Left forelimb (tissue), 1 donor: ENCODE results near the gene ARFGAP1.
"Not testable (repeated sequence)": the region's sequence is repeated elsewhere in the genome, so short reads cannot be mapped to it uniquely, and the experiment has no call there.

Experiments used
- DNase-seq: peaks from one replicate; pipeline ENCODE4 v3.0.0-alpha.2; 2018; ENCODE audit warnings: low spot score

Gene ARFGAP1

GRCh38 chr20:63335060-63335459, 62.4 kb downstream of the ARFGAP1 start:
- not testable (repeated sequence) for DNase-seq

DNA sequence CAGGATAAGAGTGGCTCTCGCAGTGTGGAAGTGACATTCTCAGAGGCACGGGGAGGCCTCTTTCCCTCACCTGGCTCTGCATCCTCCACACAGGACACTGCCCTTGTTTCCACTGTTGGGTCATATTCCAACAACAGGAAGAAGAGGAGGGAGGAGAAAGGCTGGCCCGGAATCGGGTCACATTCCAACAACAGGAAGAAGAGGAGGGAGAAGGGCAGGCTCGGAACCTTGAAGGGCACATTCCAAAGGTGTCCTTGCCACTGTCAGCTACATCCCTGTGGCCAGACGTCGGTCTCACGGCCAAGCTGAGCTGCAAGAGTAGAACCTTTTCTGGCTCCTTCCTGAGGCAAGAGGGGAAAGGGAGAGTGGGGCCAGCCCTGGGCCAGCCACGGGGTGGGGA, 63.1 kb downstream of the ARFGAP1 start:
- no peak for DNase-seq

DNA sequence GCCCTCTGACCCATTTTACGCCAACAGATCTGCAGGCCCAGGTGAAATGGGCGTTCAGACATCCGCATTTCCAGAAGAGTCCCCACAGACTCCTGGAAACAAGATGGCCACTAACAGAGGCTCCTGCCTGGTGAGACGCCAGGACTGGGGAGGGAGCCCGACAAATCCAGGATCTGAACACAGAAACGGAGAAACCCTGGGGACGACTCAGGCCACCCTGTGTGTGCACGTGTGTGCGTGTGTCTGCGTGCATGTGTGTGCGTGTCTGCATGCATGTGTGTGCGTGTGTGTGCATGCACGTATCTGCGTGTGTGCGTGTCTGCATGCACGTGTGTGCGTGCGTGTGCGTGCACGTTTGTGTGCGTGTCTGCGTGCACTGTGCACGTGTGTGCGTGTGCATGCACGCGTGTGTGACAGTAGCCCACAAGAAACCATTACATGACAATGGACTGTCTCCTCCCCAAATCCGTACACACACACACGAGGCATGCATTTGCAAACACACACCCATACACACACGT, 63.7 kb downstream of the ARFGAP1 start:
- no peak for DNase-seq

- DNase-seq, result no peak
Measured at GRCh38 chr20:63337786-63338420, 65.3 kb downstream of the ARFGAP1 start.
